Neural cell (in vitro differentiated cells): ENCODE data around the gene NELL2. TPM values are rescaled to one million over a fixed set of nuclear protein-coding genes. Genes with fewer than 3 reads are reported as not detected.

ENCODE experiments used
- H2AFZ ChIP-seq: fragments of 200-600, 300-800 bp; sonication (generic), shearing (Covaris generic); 2 replicates; pipeline ENCODE4 v1.6.0; 2014; ENCODE audit warnings: low read depth, mild to moderate bottlenecking, antibody characterized with exemption, low read length, moderate library complexity
- H3F3A ChIP-seq: fragments of 200-600 bp; shearing (Covaris generic); 2 replicates; pipeline ENCODE4 v1.6.1; 2016; ENCODE audit warnings: mild to moderate bottlenecking, moderate library complexity, mixed read lengths, antibody characterized with exemption, low read length; ENCODE audit not compliant: insufficient read depth, poor library complexity, severe bottlenecking
- H3K27ac ChIP-seq: fragments of 200-600, 300-800 bp; sonication (generic), shearing (Covaris generic); 2 replicates; pipeline ENCODE4 v1.5.1; 2014; ENCODE audit warnings: mild to moderate bottlenecking, low read length, moderate library complexity
- H3K27me3 ChIP-seq: fragments of 300-800, 200-600 bp; sonication (generic), shearing (Covaris generic); 2 replicates; pipeline ENCODE4 v1.6.0; 2014; ENCODE audit warnings: mild to moderate bottlenecking, low read depth, low read length, moderate library complexity; ENCODE audit not compliant: insufficient read depth
- H3K36me3 ChIP-seq: fragments of 300-800, 200-600 bp; sonication (generic), shearing (Covaris generic); 2 replicates; pipeline ENCODE4 v1.5.1; 2014; ENCODE audit warnings: mild to moderate bottlenecking, antibody characterized with exemption, low read length, moderate library complexity; ENCODE audit not compliant: insufficient read depth
- H3K4me2 ChIP-seq: fragments of 300-800, 200-600 bp; sonication (generic), shearing (Covaris generic); 2 replicates; pipeline ENCODE4 v1.6.0; 2014; ENCODE audit warnings: mild to moderate bottlenecking, low read length
- H3K4me3 ChIP-seq: fragments of 300-800, 200-600 bp; sonication (generic), shearing (Covaris generic); 2 replicates; pipeline ENCODE4 v1.5.1; 2014; ENCODE audit warnings: mild to moderate bottlenecking, low read length, moderate library complexity
- H3K79me2 ChIP-seq: fragments of 200-600 bp; shearing (Covaris generic); replicated peaks from 2 replicates; pipeline ENCODE4 v1.6.0; 2014; ENCODE audit warnings: mild to moderate bottlenecking, low read length, moderate library complexity; ENCODE audit not compliant: insufficient read depth
- H3K9ac ChIP-seq: fragments of 300-800, 200-600 bp; sonication (generic), shearing (Covaris generic); 2 replicates; pipeline ENCODE4 v1.6.1; 2016; ENCODE audit warnings: mild to moderate bottlenecking, low read length, mixed read lengths
- H3K9me2 ChIP-seq: fragments of 200-600 bp; shearing (Covaris generic); 2 replicates; pipeline ENCODE4 v1.6.1; 2016; ENCODE audit warnings: mild to moderate bottlenecking, low read length, mixed read lengths; ENCODE audit not compliant: insufficient read depth
- H3K9me3 ChIP-seq: fragments of 200-600, 300-800 bp; sonication (generic), shearing (Covaris generic); 2 replicates; pipeline ENCODE4 v1.6.1; 2016; ENCODE audit warnings: mild to moderate bottlenecking, mixed run types, low read length, moderate library complexity, mixed read lengths
- H4K20me1 ChIP-seq: fragments of 200-600 bp; shearing (Covaris generic); 2 replicates; pipeline ENCODE4 v1.6.1; 2016; ENCODE audit warnings: mild to moderate bottlenecking, mixed run types; ENCODE audit not compliant: insufficient read depth
- EP300 ChIP-seq: fragments of 450-650 bp; conservative IDR thresholded peaks from 2 replicates; pipeline ENCODE4 v1.6.1; 2014; ENCODE audit warnings: antibody characterized with exemption, mild to moderate bottlenecking, moderate library complexity; ENCODE audit not compliant: poor library complexity, severe bottlenecking
- EZH2 ChIP-seq: fragments of 200-600, 300-800 bp; shearing (Covaris generic), sonication (generic); IDR thresholded peaks from 2 replicates; pipeline ENCODE4 v1.6.1; 2014; ENCODE audit warnings: antibody characterized with exemption, low read length, borderline replicate concordance, mild to moderate bottlenecking; ENCODE audit not compliant: insufficient read depth, poor library complexity, severe bottlenecking
- MXI1 ChIP-seq: fragments of 450-650 bp; conservative IDR thresholded peaks from 2 replicates; pipeline ENCODE4 v1.6.1; 2014; ENCODE audit warnings: antibody characterized with exemption, mild to moderate bottlenecking; ENCODE audit not compliant: poor library complexity, severe bottlenecking
- POLR2AphosphoS5 ChIP-seq: IDR thresholded peaks from 2 replicates; pipeline ENCODE4 v1.6.1; 2012
- RAD21 ChIP-seq: fragments of 450-650 bp; conservative IDR thresholded peaks from 2 replicates; pipeline ENCODE4 v1.6.1; 2014; ENCODE audit warnings: antibody characterized with exemption, mild to moderate bottlenecking, moderate library complexity
- SMC3 ChIP-seq: fragments of 450-650 bp; conservative IDR thresholded peaks from 2 replicates; pipeline ENCODE4 v1.6.1; 2014; ENCODE audit warnings: antibody characterized with exemption, mild to moderate bottlenecking, moderate library complexity; ENCODE audit not compliant: poor library complexity
- TAF1 ChIP-seq: IDR thresholded peaks from 2 replicates; pipeline ENCODE4 v1.6.1; 2012; ENCODE audit warnings: low read depth
- polyA plus RNA-seq: library from polyadenylated mRNA; depleted of rRNA; stranded (reverse); fragments of >200 nt; gene quantifications from 2 replicates; pipeline ENCODE4 v1.2.3, GENCODE V29; 2014
- TF ChIP-seq, protein P1 (sequence below): fragments of 450-650 bp; IDR thresholded peaks from 2 replicates; pipeline ENCODE4 v1.5.1; 2014; ENCODE audit warnings: antibody characterized with exemption, mild to moderate bottlenecking, moderate library complexity; ENCODE audit not compliant: poor library complexity, severe bottlenecking
- TF ChIP-seq, protein P2 (sequence below): IDR thresholded peaks from 2 replicates; pipeline ENCODE4 v1.6.1; 2012; ENCODE audit warnings: borderline replicate concordance

Gene NELL2
- polyA plus RNA-seq, 1 donor from 2014 or later: 41.8 TPM

DNA sequence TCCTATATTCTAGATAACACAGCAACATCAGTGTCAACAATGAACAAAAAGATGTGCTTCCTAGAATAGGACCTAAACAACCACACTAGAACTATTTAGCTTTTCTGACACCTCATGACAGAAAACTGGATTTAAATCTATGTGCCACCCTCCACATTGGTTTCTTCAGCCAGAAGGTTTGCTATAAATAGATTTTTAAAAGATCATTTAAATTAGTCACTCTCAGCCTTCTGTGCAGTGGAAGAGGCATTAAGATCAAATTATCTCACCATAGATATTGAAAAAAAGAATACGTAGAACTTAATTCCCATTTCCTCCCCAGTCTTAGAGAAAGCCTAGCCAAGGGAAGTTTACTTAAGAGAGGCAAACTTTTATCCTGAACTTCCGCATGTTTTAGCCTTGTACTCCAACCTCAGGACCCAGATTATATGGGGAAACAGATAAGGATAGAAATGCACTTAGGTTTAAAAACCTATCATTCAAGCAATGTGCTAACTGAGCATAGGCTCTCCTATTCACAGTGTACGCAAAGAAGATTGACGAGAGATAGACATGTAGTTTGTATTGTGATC lies 59.6 kb downstream of the NELL2 start:
- H3K79me2 ChIP-seq: no peaks in the 10 kb centered on the region
- no peaks in the 10 kb centered on the region for H3K9me2 ChIP-seq
- H3K9me3 ChIP-seq: no peaks in the 10 kb centered on the region
- TF ChIP-seq, protein P1, sequence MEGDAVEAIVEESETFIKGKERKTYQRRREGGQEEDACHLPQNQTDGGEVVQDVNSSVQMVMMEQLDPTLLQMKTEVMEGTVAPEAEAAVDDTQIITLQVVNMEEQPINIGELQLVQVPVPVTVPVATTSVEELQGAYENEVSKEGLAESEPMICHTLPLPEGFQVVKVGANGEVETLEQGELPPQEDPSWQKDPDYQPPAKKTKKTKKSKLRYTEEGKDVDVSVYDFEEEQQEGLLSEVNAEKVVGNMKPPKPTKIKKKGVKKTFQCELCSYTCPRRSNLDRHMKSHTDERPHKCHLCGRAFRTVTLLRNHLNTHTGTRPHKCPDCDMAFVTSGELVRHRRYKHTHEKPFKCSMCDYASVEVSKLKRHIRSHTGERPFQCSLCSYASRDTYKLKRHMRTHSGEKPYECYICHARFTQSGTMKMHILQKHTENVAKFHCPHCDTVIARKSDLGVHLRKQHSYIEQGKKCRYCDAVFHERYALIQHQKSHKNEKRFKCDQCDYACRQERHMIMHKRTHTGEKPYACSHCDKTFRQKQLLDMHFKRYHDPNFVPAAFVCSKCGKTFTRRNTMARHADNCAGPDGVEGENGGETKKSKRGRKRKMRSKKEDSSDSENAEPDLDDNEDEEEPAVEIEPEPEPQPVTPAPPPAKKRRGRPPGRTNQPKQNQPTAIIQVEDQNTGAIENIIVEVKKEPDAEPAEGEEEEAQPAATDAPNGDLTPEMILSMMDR: no peak
- TF ChIP-seq EP300: peak; percentile 82
- TF ChIP-seq POLR2AphosphoS5: no peak
- no peaks in the 10 kb centered on the region for H3K36me3 ChIP-seq
- no peak overlapping the region for H3K9ac ChIP-seq
- H3K4me2 ChIP-seq: no peak overlapping the region
- H3F3A ChIP-seq: no peaks in the 10 kb centered on the region
- no peaks in the 10 kb centered on the region for H4K20me1 ChIP-seq
- no peaks in the 10 kb centered on the region for H3K27me3 ChIP-seq
- no peak overlapping the region for H3K4me3 ChIP-seq
- no peak overlapping the region for H2AFZ ChIP-seq
- H3K27ac ChIP-seq: no peak overlapping the region

DNA sequence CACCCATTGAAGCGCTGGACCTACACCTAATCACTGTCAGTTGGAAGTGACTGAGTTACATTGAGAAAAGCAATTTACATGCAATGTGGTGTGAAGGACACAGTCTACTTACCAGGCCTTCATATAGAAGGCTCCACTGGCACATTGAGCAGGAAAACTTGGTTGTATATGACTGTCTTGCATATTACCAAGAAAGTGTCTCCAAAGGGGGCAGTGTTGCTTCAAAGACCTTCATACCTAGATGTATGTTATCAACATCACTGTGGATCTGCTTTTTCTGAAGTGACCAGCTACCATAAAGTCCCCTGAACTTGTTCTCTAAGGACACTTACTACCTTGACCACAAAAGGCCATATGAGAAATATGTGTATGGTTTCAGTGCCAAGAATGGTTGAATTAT lies 64.1 kb downstream of the NELL2 start:
- no peaks in the 10 kb centered on the region for H3K36me3 ChIP-seq
- no peak overlapping the region for H3K4me3 ChIP-seq
- no peaks in the 10 kb centered on the region for H4K20me1 ChIP-seq
- H3F3A ChIP-seq: no peaks in the 10 kb centered on the region
- no peak overlapping the region for H3K27ac ChIP-seq
- H3K4me2 ChIP-seq: no peak overlapping the region
- no peak overlapping the region for H2AFZ ChIP-seq
- no peak overlapping the region for H3K9ac ChIP-seq
- no peaks in the 10 kb centered on the region for H3K9me2 ChIP-seq
- no peaks in the 10 kb centered on the region for H3K79me2 ChIP-seq
- no peaks in the 10 kb centered on the region for H3K9me3 ChIP-seq
- TF ChIP-seq, protein P1: no peak
- TF ChIP-seq TAF1: no peak
- TF ChIP-seq EZH2: no peak
- no peak for TF ChIP-seq POLR2AphosphoS5
- TF ChIP-seq MXI1: no peak
- TF ChIP-seq, protein P2, sequence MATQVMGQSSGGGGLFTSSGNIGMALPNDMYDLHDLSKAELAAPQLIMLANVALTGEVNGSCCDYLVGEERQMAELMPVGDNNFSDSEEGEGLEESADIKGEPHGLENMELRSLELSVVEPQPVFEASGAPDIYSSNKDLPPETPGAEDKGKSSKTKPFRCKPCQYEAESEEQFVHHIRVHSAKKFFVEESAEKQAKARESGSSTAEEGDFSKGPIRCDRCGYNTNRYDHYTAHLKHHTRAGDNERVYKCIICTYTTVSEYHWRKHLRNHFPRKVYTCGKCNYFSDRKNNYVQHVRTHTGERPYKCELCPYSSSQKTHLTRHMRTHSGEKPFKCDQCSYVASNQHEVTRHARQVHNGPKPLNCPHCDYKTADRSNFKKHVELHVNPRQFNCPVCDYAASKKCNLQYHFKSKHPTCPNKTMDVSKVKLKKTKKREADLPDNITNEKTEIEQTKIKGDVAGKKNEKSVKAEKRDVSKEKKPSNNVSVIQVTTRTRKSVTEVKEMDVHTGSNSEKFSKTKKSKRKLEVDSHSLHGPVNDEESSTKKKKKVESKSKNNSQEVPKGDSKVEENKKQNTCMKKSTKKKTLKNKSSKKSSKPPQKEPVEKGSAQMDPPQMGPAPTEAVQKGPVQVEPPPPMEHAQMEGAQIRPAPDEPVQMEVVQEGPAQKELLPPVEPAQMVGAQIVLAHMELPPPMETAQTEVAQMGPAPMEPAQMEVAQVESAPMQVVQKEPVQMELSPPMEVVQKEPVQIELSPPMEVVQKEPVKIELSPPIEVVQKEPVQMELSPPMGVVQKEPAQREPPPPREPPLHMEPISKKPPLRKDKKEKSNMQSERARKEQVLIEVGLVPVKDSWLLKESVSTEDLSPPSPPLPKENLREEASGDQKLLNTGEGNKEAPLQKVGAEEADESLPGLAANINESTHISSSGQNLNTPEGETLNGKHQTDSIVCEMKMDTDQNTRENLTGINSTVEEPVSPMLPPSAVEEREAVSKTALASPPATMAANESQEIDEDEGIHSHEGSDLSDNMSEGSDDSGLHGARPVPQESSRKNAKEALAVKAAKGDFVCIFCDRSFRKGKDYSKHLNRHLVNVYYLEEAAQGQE: no peak
- no peak for TF ChIP-seq SMC3
- TF ChIP-seq EP300: no peak
- TF ChIP-seq RAD21: no peak
- H3K27me3 ChIP-seq: no peaks in the 10 kb centered on the region
